Astrocyte (in vitro differentiated cells and primary cell): ENCODE results near the gene CCL25.

Source experiments
- CTCF ChIP-seq: IDR thresholded peaks from 2 replicates; pipeline ENCODE4 v1.5.1; 2011; ENCODE audit warnings: low read depth, mild to moderate bottlenecking, inconsistent platforms, low read length, moderate library complexity; ENCODE audit not compliant: insufficient read depth
- EZH2 ChIP-seq: IDR thresholded peaks from 2 replicates; pipeline ENCODE4 v1.6.1; 2012; ENCODE audit warnings: mild to moderate bottlenecking, low read length, inconsistent platforms; ENCODE audit not compliant: insufficient read depth

DNA sequence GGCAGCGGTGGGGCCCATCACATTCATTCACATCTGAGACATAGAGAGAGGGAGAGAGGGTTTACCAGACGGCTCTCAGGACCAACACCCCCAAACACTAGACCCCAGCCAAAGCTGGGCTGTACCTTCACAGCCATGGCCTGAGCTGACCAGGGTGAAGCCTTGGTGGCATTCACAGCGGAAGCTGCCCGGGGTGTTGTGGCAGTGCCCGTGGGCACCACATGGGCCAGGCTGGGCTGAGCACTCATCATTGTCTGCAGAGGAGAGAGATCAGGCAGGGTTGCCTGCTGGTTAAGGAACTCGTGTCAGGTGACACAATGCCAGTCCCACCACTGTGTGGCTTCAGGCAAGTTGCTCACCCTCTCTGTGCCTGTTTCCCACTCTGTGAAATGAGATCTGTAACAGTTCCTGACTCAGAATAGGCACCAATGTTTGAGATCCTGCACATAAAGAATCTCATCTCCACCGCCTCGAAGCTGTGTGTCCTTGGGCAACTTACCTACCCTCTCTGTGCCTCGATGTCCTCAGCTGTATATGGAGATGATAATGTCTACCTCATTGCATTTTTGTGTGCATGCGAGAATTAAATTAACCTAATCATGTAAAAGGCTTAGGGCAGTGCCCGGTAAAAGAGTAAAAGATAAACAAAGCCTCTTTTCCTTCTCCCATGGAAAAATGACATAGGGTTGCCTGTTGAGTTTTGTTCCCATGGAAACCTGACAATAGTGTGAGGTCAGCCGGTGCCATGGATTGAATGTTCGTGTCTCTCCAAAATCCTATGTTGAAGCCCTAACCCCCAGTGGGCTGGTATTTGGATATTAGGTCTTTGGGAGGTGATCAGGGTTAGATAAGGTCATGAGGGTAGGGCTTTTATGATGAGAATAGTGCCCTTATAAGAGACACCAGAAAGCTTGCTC lies 22.9 kb downstream of the CCL25 start:
- TF ChIP-seq CTCF (no peak), EZH2 (no peak)
